ENCODE results near the gene ADAP1.

DNA sequence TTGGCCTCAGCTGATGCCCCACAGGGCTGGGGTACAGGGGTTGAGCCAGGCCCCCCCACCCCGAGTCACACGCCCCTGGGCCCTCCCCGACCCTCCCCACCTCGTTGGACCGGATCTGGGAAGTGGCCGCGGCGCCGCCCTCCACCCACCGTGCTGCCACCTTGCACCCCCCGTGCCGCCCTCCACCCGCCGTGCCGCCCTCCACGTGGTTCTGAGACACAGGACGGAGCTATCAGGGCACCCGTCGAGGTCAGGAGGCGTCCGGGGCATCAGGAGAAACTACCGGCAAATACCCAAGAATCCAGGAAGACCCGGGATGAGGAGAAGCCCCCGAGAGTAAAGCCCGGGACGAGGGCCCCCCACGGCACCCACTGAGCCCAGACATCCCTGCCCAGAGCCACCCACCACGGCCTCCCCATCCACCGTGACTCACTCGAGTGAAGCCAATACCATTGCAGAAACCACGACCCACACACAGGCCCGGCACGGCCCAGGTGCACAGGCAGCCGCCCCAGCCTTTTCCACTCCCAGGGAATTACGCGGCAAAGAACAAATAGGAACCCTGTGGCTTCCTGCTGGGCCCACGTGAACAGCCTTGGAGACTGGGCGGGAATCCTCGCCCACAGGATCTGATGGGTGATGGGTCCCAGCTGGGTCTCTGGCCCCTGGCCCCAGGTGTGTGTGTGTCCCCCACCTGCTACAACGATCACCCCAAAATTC is 34.0 kb downstream of the ADAP1 start:
- TF ChIP-seq, protein P1, sequence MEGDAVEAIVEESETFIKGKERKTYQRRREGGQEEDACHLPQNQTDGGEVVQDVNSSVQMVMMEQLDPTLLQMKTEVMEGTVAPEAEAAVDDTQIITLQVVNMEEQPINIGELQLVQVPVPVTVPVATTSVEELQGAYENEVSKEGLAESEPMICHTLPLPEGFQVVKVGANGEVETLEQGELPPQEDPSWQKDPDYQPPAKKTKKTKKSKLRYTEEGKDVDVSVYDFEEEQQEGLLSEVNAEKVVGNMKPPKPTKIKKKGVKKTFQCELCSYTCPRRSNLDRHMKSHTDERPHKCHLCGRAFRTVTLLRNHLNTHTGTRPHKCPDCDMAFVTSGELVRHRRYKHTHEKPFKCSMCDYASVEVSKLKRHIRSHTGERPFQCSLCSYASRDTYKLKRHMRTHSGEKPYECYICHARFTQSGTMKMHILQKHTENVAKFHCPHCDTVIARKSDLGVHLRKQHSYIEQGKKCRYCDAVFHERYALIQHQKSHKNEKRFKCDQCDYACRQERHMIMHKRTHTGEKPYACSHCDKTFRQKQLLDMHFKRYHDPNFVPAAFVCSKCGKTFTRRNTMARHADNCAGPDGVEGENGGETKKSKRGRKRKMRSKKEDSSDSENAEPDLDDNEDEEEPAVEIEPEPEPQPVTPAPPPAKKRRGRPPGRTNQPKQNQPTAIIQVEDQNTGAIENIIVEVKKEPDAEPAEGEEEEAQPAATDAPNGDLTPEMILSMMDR (conservative IDR thresholded peaks at IDR 0.05; ENCODE audit: low read depth, low read length), result no peak
- no peak for TF ChIP-seq EZH2 (IDR thresholded peaks at IDR 0.05; ENCODE audit: low read length, unreplicated experiment)
- TF ChIP-seq EZH2phosphoT487 (IDR thresholded peaks at IDR 0.05; ENCODE audit: borderline replicate concordance, low read length), result no peak

All from PC-3 (cell line).